ENCODE results near the gene PRR7. TPM values are rescaled to one million over a fixed set of nuclear protein-coding genes. Genes with fewer than 3 reads are reported as not detected.

The PRR7 gene
- total and polyA plus RNA-seq, 8 donors: 0.61 to 3.7 (median 1.1) TPM; not detected in 4

GRCh38 chr5:177456976-177457851 is 10.6 kb downstream of the PRR7 start:
- no peak overlapping the region for H3K4me3 ChIP-seq
- H3K27me3 ChIP-seq: peaks cover 0 to 12% (median 0%) of the 10 kb centered on the region in 3 donors
- no peaks in the 10 kb centered on the region for H3K9me3 ChIP-seq
- TF ChIP-seq EP300 (IDR thresholded peaks at IDR 0.05) (no peak), CTCF (IDR thresholded peaks at IDR 0.05) (peak in 5 of 7 experiments; percentile 44 to 66 (median 50)), POLR2A (IDR thresholded peaks at IDR 0.05) (no peak), POLR2AphosphoS5 (IDR thresholded peaks at IDR 0.05) (peak in 1 of 3 donors; percentile 63)
- peak overlapping the region in 4 of 5 donors; percentile 43 to 88 (median 78) for H3K27ac ChIP-seq
- H3K4me1 ChIP-seq: peaks cover 20 to 46% (median 31%) of the 10 kb centered on the region in 4 donors
- DNase-seq: peak; percentile 77 to 95
- intact Hi-C loops (cut with DNase I; ENCODE audit: low total_unique reads): loop anchor here (5.0 kb wide), 1 partner anchor 55 kb away; the partner anchor contains the start of gene PFN3
- H3K36me3 ChIP-seq: peaks cover 13 to 37% (median 29%) of the 10 kb centered on the region in 4 donors
- WGBS, 5 donors: 65 to 84% (median 71%) methylated on average over 20 to 24 of the region's 24 CpGs

- 73 to 90% (median 84%) methylated on average over 13 to 20 of the region's 20 CpGs for WGBS, 5 donors
- Histone ChIP-seq H3K9me3 (no peaks in the 10 kb centered on the region), H3K27me3 (peaks cover 0 to 5% (median 0%) of the 10 kb centered on the region in 3 donors), H3K36me3 (peaks cover 13 to 43% (median 29%) of the 10 kb centered on the region in 4 donors), H3K4me3 (no peak overlapping the region), H3K27ac (peak overlapping the region in 3 of 5 donors; percentile 38 to 88 (median 86)), H3K4me1 (peaks cover 20 to 49% (median 31%) of the 10 kb centered on the region in 4 donors)
- TF ChIP-seq POLR2A (IDR thresholded peaks at IDR 0.05) (no peak), CTCF (IDR thresholded peaks at IDR 0.05) (peak in 2 of 7 experiments; percentile 0 to 23)
- intact Hi-C loops (cut with DNase I; ENCODE audit: low total_unique reads): loop anchor here (5.0 kb wide), 1 partner anchor 56 kb away; the partner anchor contains the start of gene PFN3
- DNase-seq: no peak
Measured at GRCh38 chr5:177457852-177458681, 11.5 kb downstream of the PRR7 start.

- no peaks in the 10 kb centered on the region for H3K9me3 ChIP-seq
- H3K4me1 ChIP-seq: peaks cover 18 to 44% (median 26%) of the 10 kb centered on the region in 4 donors
- peaks cover 13 to 52% (median 31%) of the 10 kb centered on the region in 4 donors for H3K36me3 ChIP-seq
- H3K27me3 ChIP-seq: no peaks in the 10 kb centered on the region
- TF ChIP-seq POLR2A (IDR thresholded peaks at IDR 0.05) (no peak), CTCF (IDR thresholded peaks at IDR 0.05) (no peak), POLR2AphosphoS5 (IDR thresholded peaks at IDR 0.05) (no peak), EP300 (IDR thresholded peaks at IDR 0.05) (no peak)
- H3K4me3 ChIP-seq: no peak overlapping the region
- DNase-seq: no peak
- intact Hi-C loops (cut with DNase I; ENCODE audit: low total_unique reads): loop anchor here (5.0 kb wide), 1 partner anchor 57 kb away; the partner anchor contains the start of gene PFN3
- H3K27ac ChIP-seq: peak overlapping the region in 2 of 5 donors; percentile 15 to 86
- 70 to 90% (median 87%) methylated on average over 2 to 14 of the region's 14 CpGs for WGBS, 5 donors
Measured at GRCh38 chr5:177458912-177459350, 12.3 kb downstream of the PRR7 start.

GRCh38 chr5:177459357-177459756 is 12.7 kb downstream of the PRR7 start:
- 77 to 93% (median 90%) methylated on average over 10 to 11 of the region's 11 CpGs for WGBS, 5 donors
- Histone ChIP-seq H3K4me1 (peaks cover 14 to 40% (median 22%) of the 10 kb centered on the region in 4 donors), H3K4me3 (no peak overlapping the region), H3K27me3 (no peaks in the 10 kb centered on the region), H3K9me3 (no peaks in the 10 kb centered on the region), H3K27ac (peak overlapping the region in 1 of 5 donors; percentile 15), H3K36me3 (peaks cover 13 to 52% (median 32%) of the 10 kb centered on the region in 4 donors)
- DNase-seq: no peak
- intact Hi-C loops (cut with DNase I; ENCODE audit: low total_unique reads): loop anchor here (5.0 kb wide), 1 partner anchor 57 kb away; the partner anchor contains the start of gene PFN3
- TF ChIP-seq POLR2AphosphoS5 (IDR thresholded peaks at IDR 0.05): no peak
- no peak for TF ChIP-seq CTCF (IDR thresholded peaks at IDR 0.05)
